Measurements from ENCODE around the gene ANXA3.
A peak's percentile ranks its signal among the peaks of the same experiment; 100 is the strongest.
"Not testable (repeated sequence)": the region's sequence is repeated elsewhere in the genome, so short reads cannot be mapped to it uniquely, and the experiment has no call there.

Gene ANXA3, protein sequence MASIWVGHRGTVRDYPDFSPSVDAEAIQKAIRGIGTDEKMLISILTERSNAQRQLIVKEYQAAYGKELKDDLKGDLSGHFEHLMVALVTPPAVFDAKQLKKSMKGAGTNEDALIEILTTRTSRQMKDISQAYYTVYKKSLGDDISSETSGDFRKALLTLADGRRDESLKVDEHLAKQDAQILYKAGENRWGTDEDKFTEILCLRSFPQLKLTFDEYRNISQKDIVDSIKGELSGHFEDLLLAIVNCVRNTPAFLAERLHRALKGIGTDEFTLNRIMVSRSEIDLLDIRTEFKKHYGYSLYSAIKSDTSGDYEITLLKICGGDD

DNA sequence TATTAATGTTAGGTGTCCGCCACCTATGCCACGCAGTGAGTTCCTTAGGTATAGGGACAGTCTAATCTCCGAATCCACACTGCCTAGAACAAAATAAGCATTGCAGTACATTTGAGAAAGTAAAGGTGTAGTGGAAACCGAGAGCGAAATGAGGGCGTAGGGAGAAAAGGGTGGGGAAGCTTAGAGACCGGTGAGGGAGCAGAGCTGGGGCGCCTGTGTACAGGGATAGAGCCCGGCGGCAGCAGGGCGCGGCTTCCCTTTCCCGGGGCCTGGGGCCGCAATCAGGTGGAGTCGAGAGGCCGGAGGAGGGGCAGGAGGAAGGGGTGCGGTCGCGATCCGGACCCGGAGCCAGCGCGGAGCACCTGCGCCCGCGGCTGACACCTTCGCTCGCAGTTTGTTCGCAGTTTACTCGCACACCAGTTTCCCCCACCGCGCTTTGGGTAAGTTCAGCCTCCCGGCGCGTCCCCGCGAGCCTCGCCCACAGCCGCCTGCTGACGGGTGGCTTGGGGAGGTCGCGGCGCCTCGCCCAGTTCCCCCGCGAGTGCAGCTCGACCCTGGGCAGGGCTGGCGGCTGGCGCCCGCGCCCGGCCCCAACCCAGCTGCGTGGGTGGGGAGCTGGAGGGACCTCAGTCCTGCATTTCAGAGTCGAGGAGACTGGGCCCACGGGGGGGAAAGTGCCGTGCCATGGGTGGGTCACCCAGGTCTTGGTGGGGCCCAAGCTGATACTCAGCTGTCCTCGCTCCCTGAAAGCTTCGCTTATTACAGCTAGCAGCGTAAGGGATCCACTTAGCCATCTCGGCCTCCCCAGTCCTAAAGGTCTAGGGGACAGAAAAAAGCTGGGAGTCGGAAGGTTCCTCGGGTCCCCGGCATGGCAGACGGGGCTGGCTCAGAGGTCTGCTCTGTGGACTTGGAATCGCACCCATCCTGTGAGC, at the start of gene ANXA3:
Gene ANXA3, plus strand, starts transcription at position 351 of the 932 bp plus-strand sequence. CDS start 2,704 bp downstream, outside the sequence.
- DNase-seq (ENCODE audit: low read depth): peak; percentile 1

DNA sequence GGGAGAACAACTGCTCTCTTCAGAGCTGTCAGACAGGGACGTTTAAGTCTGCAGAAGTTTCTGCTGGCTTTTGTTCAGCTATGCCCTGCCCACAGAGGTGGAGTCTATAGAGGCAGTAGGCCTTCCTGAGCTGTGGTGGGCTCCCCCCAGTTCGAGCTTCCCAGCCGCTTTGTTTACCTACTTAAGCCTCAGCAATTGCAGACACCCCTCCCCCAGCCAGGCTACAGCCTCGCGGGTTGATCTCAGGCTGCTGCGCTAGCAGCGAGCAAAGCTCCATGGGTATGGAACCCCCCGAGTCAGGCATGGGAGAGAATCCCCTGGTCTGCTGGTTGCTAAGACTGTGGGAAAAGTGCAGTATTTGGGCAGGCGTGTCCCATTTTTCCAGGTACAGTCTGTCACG, 45.3 kb upstream of the ANXA3 start:
- not testable (repeated sequence) for DNase-seq (ENCODE audit: low read depth)

DNA sequence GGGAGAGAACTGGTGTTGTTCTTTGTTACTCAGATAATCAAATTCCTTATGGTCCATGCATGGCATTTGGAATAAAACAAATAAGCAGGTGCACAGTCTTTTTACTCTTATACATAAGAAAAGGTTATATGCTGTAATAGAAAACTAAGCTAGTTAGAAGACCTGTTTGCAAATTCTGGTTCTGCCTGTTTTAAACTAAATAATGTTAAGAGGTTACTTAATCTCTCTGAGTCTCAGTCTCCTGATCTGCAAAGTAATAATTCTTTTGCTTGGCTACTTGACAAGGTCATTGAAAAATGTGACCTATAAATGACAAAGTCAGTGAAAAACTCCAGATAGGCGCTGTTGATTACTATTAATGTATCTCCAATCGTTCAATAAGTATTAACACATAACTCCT, 42.5 kb upstream of the ANXA3 start:
- DNase-seq (ENCODE audit: low read depth): no peak

DNA sequence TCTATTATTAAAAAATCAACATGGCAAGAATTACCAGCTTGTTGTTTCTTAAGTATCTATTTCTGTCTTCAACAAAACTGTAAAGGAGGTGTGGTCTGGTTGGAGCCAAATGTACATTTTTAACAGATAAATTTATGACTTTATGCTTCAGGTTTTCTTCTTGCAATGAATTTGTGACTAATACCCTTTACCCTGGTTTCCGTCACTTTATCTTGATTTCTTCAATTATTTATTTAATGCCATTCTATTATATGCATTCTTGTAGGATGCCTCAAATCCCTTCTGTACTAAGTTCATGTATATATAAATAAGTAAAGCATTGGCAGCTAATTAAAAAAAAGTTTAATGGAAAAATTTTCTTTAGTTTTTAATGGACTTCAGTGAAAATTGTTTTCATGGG, 41.5 kb upstream of the ANXA3 start:
- DNase-seq (ENCODE audit: low read depth): no peak

DNA sequence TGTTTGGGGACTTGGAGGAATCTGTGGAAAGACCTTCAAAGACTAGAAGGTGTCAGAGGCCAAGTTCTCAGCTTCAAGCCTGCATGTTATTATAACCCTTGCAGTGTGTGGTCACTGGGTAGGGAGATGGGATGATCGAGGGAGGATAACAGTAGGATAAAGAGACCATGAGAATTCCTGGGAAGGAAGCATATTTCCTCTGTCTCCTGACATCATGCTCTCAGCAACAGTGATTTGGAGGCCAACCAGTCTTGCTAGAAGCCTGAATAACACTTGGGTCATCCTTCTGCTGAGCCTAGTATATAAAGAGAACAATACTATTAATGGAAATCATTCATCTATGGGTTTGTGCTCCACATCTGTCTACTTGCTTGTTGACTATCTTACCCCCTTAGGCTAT, 40.9 kb upstream of the ANXA3 start:
- DNase-seq (ENCODE audit: low read depth): no peak

DNA sequence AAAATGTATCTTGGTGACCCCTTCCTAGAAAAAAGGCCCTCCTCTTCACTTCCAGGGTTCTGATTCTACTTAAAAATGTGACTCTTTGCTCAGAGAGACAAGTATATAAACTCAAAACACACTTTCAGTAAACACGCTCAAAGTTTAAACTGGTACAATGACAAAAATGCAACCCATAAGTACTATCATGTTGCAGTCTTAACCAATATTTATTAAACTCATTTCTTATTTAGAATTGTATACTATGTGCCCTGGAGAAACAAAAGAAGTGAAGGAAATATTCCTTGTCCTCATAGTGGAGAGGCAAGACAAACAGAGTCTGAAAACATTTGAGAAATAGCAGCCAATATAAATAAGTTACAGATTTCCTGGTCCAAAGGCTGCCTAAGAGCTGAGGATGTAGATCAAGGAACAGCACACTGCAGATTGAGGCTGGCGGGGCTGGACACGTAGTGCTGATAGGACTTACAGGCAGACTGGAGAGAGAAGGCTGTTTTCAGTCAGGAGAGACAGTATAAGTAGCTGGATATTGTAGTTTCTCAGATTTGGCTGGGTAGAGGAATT, 39.1 kb upstream of the ANXA3 start:
- DNase-seq (ENCODE audit: low read depth): no peak

DNA sequence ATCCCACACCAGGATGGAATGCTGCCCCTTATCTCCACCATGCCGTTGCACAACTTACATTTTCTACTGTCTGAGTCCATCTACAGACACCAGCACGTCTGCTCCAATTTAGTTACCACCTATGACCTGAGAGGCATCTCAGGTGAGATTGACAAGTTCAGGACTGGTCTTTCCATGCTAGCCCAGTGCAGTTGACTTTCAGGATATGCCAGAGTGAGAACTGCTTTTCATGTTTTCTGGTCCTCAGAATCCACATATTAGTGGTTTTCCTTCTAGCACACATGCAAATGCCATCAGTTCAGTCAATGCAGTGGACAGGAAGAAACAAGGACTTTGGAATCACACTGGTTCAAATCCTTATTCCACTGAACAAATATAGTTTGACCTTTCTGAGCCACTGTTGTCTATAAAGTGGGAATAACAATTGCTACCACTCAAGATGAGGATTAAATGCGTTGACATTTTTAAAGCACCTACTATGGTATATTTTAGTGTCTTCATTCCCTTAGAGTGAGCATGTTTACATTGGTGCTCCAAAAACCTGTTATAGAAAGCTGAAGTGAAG, 38.1 kb upstream of the ANXA3 start:
- no peak for DNase-seq (ENCODE audit: low read depth)

DNA sequence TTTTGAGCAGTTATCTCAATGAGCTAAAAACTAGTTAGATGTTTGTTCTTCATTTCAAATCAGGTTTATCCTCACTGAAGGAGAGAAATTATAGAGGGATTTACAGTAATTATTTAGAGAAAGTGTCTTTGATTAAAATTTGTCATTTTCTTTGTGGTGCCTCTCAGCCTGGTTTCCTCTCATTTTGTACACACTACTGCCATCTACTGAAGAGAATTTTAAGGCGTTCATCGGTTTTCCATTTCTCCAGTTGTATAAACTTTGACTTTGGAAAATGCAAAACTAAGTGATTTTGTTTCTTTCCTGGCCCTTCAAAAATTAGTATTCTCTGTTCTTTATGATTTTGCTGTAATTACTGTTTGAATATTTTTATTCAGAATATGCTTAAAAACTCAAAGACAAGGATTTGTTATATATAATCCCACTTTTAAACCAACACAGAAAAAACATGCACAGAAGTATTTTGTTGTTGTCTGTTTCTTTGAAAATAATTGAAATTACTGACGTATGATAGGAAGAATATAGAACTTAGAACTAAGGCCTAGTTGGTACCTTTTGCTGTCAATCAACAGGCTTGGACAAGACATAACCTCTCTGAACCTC, 34.4 kb upstream of the ANXA3 start:
- DNase-seq (ENCODE audit: low read depth): no peak

DNA sequence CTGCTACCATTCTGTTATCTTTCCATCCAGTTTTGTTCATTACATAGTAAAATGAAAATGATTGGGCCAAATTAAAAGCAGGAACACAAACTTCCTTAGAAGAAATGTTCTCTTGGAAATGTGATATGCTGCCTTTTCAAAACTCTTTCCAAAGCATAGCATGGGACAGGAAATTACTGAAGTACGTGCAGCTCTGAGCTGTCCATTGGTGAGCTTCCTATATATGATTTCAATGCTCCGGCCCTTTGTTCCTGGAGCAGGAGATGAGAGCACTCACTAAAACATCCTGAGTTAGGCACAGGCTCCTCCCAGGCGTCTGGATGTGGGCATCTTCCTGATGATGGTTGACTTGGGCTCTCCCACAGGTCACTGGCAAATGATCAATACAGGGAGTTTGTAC, 33.0 kb upstream of the ANXA3 start:
- no peak for DNase-seq (ENCODE audit: low read depth)

DNA sequence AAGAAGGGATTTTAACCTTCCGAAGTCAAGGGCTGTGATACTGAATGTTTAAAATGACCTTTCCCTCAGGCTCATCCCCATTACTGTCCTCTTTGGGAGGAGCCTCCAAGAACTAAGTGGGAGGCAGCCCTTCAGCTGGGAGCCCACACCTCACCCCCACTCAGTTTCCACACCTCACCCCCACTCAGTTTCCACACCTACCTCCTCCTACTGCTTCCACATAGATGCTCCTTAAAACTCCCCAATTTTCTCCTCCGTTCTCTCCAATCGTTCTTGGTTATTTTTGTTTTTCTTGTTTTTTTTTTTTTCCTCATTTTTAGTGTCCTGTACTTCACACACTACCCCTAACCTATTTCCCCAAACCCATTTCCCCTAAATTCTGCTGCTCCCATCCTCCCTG, 31.6 kb upstream of the ANXA3 start:
- DNase-seq (ENCODE audit: low read depth): no peak

DNA sequence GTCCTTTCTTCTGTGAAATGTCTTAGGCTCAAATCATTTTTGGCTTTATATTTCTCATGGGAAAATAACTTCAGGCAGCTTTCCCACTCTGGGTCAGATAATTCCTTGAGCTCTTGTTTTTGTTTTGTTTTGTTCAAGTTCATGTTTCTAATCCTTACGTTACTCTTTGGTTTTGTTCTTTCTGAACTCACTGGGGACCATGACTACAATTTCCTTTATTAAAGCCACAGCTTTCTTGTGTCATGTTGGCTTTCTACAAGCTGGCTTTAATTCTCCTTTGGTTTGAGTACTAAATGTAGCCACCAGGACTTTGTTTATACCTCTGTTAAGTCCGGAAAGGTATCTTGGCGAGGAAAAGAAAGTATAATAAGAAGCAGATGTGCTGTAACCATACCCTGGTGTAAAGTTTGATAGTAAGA, 30.8 kb upstream of the ANXA3 start:
- no peak for DNase-seq (ENCODE audit: low read depth)

DNA sequence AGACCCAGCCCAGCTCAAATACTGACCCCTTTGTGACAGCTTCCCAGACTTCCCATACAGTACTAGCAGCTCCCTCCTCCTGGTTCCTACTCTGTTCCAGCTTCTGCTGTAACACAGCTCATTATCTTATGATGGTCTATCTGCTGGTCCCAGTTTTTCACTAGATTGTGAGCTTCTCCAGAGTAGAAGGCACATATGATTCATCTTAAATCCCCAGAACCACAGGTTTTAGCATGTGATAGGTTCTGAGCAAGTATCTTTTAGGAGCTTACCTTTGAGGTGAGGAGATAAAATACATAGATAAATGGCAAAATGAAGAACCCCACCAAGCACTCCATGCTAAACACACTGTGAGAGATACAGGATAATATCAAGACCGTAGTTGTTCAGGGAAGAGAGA, 27.6 kb upstream of the ANXA3 start:
- DNase-seq (ENCODE audit: low read depth): no peak

DNA sequence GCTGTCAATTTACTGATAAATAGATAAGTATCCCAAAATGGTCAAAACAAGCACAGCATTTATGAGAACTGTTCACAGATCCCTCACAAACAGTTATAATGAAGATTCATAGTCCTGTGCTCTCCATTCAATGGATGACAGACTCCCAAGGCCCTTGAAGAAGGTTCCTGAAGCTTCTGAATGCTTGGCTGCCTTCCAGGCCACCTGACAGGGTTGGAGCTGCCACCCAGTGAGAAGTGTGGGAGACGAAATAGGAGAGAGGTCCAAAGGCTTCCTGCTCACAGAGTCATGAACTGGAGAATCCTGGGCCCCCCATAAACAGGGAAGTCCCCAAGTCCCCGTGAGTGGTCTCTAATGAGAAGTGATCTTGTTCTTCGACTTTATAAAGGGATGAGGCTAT, 26.0 kb upstream of the ANXA3 start:
- no peak for DNase-seq (ENCODE audit: low read depth)

DNA sequence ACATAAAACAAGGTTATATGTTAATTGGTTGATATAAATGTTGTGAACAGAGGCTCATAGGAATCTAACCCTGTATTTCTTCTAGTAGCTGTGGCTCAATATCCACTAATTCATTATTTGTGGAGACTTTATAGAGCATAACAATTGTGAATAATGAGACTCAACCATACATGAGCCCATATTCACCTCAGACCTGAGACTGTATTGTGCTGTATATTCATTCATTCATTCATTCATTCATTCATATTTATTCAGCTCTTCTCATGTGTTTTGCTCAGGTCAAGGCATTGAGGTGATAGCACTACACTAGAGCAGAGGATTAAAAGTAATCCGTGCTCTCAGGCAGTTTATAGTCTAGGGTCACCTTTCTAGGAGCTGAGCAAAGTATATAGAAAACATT, 24.5 kb upstream of the ANXA3 start:
- DNase-seq (ENCODE audit: low read depth): no peak

DNA sequence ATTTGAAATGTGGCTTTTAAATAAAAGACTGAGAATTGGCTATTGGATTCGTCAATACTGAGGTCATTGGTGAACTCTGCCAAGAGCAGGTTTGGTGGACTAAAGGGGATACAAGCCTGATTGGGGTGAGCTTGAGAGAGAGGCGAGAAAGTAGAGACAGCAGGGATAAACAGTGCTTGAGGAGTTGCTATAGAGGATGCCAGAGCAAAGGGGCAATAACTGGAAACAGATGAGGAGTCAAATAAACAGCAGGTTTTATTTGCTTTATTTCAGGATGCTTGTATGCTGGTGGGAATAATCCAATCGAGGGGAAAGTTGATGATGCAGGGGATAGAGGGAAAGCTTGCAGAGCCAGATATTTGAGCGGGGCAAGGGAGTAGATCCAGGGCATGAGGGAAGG, 24.0 kb upstream of the ANXA3 start:
- no peak for DNase-seq (ENCODE audit: low read depth)

DNA sequence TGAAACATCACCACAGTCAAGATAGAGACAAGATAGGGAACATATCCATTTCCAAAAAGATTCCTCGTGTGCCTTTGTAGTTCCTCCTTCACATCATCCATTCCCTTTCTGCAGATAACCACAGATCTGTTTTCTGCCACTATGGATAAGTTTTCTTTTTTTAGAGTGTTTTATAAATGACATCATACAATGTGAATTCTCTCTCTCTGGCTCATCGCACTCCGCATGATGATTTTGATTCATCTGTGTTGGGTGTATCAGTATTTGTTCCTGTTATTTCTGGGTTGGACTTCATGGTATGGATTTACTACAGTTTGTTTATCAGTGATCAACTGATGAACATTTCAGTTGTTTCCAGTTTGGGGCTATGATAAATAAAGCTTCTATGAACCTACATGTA, 23.2 kb upstream of the ANXA3 start:
- DNase-seq (ENCODE audit: low read depth): no peak

DNA sequence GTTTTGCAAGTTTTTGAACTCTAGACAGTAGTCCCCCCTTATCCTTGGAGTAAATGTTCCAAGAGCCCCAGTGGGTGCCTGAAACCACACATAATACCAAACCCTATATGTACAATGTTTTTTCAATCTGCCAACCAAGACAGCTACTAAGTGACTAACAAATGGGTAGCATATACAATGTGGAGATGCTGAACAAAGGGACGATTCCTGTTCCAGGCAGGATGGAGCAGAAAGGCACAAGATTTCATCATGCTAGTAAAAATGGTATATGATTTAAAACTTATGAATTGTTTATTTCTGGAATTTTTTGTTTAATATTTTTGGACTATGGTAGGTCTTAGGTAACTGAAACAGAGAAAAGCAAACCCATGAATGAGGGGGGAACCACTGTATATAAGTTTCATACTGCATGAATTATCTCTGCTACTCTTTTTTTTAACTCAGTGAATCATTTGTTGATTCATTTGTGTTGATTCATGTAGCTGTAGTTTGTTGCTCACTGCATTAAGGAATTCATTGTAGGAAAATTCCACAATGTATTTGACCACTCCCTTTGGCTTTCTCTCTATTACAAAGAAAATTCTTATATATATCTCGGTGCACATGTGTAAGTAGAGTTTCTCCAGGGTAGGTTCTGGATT, 21.9 kb upstream of the ANXA3 start:
- DNase-seq (ENCODE audit: low read depth): no peak

DNA sequence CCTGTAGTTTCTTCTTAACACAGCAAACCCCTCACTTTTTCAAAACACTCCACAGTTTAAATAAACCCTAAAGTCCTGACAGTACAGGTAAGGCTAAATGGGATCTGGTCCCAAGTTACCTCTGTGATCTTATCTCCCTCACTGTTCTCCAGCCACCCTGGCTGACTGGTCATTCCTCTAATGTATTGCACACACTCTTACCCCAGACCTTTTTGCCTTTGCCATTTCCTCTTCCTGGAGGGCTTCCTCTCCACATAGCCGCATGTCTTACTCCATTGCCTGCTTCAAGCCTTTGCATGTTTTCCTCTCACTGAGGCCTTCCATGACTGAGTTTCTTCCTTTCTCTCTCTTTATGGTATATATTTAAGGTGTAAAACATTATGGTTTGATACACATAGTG, 19.5 kb upstream of the ANXA3 start:
- DNase-seq (ENCODE audit: low read depth): no peak

DNA sequence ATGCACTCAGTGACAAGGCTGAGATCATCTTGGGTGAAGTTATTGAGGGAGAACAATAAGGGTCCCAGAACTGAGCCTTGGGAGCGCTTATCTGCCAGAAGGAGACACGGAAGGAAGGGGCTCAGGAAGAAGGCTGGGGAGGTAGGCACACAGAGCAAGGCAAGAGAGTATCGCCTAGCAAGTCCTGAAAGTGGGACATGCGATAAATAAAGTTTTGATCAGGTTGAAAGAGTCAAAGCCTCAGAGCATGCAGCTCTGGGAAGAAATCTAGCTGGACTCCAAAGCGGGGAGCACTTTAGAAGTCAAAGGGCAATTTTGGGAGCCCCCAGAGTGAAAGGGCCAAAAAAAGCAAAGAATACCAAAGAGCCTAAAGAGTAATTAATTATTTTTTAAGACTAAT, 17.7 kb upstream of the ANXA3 start:
- DNase-seq (ENCODE audit: low read depth): no peak

DNA sequence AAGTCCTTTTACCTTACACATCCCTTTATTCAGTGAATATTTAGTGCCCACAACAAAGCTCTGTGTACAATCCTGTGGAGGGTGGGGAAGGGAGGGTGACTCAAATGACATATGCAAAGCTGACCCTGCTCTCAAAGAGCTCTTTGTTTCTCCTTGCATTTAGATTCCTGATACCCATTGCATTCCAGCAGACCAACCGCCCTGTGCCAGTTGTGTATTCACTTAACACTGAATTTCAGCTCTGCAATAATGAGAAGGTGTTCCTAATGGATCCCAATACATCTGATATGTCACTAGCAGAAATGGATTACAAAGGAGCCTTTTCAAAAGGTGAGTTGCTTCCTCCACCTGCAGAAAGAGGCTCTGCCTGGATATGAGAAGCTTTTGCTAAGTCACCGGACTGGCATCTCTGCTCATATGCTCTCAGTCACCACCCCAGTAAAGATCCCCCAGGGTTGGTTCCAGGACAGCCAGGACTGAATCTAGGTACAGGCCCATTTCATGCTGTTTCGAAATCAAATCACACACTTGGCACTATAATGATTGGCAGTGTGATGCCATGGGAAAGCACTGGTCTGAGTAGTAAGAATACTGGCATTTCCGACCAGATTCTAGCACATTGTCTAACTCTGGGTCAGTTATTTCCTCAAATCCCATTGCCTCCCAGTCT, 17.1 kb upstream of the ANXA3 start:
- no peak for DNase-seq (ENCODE audit: low read depth)

DNA sequence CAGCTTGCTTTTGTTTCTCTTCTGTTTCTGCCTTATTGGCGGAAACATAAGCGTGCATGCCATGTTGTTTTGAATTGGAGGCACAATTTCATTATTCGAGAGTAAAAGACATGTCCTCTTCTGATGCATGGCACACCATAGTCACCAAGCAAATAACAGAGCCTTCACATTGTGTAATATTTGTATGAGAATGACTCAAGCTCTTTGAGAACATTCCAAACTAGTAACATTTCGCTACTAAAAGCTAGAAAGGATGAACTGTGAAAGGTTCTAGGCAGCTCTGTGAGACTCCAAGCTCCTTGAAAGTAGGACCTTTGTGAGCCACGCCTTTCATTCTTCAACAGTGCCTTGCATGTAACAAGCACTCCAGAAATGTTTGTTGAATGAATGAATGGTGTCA, 9.2 kb upstream of the ANXA3 start:
- no peak for DNase-seq (ENCODE audit: low read depth)
